Astrocyte (in vitro differentiated cells and primary cell): ENCODE measurements around the gene STPG3. TPM values are rescaled to one million over a fixed set of nuclear protein-coding genes. Genes with fewer than 3 reads are reported as not detected.
A peak's percentile ranks its signal among the peaks of the same experiment; 100 is the strongest.

Experiments
- DNase-seq: peaks from one replicate; pipeline ENCODE4 v3.0.0-alpha.2; 2010; ENCODE audit warnings: low read depth
- FAIRE-seq: peaks from 2 replicates; lab custom pipeline; 2011; peaks lifted over from hg19 to GRCh38; lab: Jason Lieb, UNC
- H2AFZ ChIP-seq: 2 replicates; pipeline ENCODE4 v1.6.0; 2012; ENCODE audit warnings: low read depth, low read length, inconsistent platforms
- H3K27ac ChIP-seq: 2 replicates; pipeline ENCODE4 v1.5.1; 2011; ENCODE audit warnings: low read depth, low read length, inconsistent platforms
- H3K27me3 ChIP-seq: 2 replicates; pipeline ENCODE4 v1.6.0; 2011; ENCODE audit warnings: low read length, inconsistent platforms; ENCODE audit not compliant: insufficient read depth
- H3K36me3 ChIP-seq: 2 replicates; pipeline ENCODE4 v1.5.1; 2011; ENCODE audit warnings: low read length, inconsistent platforms; ENCODE audit not compliant: insufficient read depth
- H3K4me1 ChIP-seq: 2 replicates; pipeline ENCODE4 v1.5.1; 2011; ENCODE audit warnings: low read length, inconsistent platforms; ENCODE audit not compliant: insufficient read depth
- H3K4me2 ChIP-seq: 2 replicates; pipeline ENCODE4 v1.6.0; 2012; ENCODE audit warnings: low read length, inconsistent platforms
- H3K4me3 ChIP-seq: 2 replicates; pipeline ENCODE4 v1.5.1; 2011; ENCODE audit warnings: low read depth, mild to moderate bottlenecking, low read length, inconsistent platforms; ENCODE audit not compliant: insufficient read depth
- H3K79me2 ChIP-seq: 2 replicates; pipeline ENCODE4 v1.6.0; 2012; ENCODE audit warnings: mild to moderate bottlenecking, low read length, inconsistent platforms; ENCODE audit not compliant: insufficient read depth
- H3K9ac ChIP-seq: 2 replicates; pipeline ENCODE4 v1.6.0; 2012; ENCODE audit warnings: mild to moderate bottlenecking, low read length, inconsistent platforms
- H3K9me3 ChIP-seq: 2 replicates; pipeline ENCODE4 v1.5.1; 2012; ENCODE audit warnings: low read depth, mild to moderate bottlenecking, low read length, inconsistent platforms; ENCODE audit not compliant: insufficient read depth
- H4K20me1 ChIP-seq: 2 replicates; pipeline ENCODE4 v1.6.0; 2012; ENCODE audit warnings: low read length, inconsistent platforms; ENCODE audit not compliant: insufficient read depth
- H3K27ac Mint-ChIP-seq: one replicate; pipeline ENCODE4 v1.8.0; 2021; ENCODE audit warnings: mild to moderate bottlenecking, mixed read lengths; ENCODE audit not compliant: unreplicated experiment
- H3K27me3 Mint-ChIP-seq: one replicate; pipeline ENCODE4 v1.8.0; 2021; ENCODE audit warnings: low read depth, mixed read lengths; ENCODE audit not compliant: unreplicated experiment
- H3K36me3 Mint-ChIP-seq: one replicate; pipeline ENCODE4 v1.8.0; 2021; ENCODE audit warnings: low read depth, mixed read lengths; ENCODE audit not compliant: unreplicated experiment
- H3K4me1 Mint-ChIP-seq: one replicate; pipeline ENCODE4 v1.8.0; 2021; ENCODE audit warnings: low read depth, mixed read lengths; ENCODE audit not compliant: unreplicated experiment
- H3K4me3 Mint-ChIP-seq: one replicate; pipeline ENCODE4 v1.8.0; 2021; ENCODE audit warnings: mild to moderate bottlenecking, moderate library complexity, mixed read lengths; ENCODE audit not compliant: unreplicated experiment
- H3K9me3 Mint-ChIP-seq: one replicate; pipeline ENCODE4 v1.8.0; 2021; ENCODE audit warnings: mild to moderate bottlenecking, mixed read lengths; ENCODE audit not compliant: unreplicated experiment
- EZH2 ChIP-seq: IDR thresholded peaks from 2 replicates; pipeline ENCODE4 v1.6.1; 2012; ENCODE audit warnings: mild to moderate bottlenecking, low read length, inconsistent platforms; ENCODE audit not compliant: insufficient read depth
- total RNA-seq: library from RNA; stranded (reverse); gene quantifications from 2 replicates; pipeline ENCODE4 v1.2.1, GENCODE V29; 2021
- TF ChIP-seq, protein P1 (sequence below): IDR thresholded peaks from 2 replicates; pipeline ENCODE4 v1.5.1; 2011; ENCODE audit warnings: low read depth, mild to moderate bottlenecking, inconsistent platforms, low read length, moderate library complexity; ENCODE audit not compliant: insufficient read depth

The STPG3 gene
- total RNA-seq, 1 donor from 2014 or later, result not detected

DNA sequence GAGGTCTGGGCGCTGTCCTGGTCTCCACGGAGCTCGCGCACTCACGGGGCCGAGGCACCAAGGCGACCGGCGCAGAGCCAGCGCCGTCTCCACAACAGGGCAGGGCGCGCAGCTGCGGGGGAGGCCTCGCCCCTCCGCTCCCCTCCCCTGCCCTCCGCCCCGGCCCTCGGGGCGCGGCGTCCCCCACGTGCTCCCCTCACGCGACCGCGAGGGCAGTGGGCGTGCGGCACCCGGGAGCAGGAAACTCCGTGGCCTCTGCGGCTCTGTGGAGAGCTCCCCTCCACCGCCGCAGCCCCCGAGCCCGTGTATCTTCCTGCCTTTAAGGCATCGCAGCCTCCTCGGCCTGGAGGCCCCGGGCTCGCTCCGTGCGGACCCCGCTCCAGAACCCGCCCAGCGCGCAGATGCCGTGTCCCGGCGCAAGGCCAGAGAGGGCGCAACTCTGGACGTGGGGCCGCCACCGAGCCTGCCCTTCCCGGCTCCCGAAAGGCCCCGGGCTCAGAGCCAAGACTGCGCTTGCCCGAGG, 10.7 kb upstream of the STPG3 start:
- DNase-seq, result peak; percentile 52
- no peaks in the 10 kb centered on the region for H3K9me3 ChIP-seq
- H3K4me2 ChIP-seq, result peak overlapping the region; percentile 93
- H3K4me3 ChIP-seq, result peak overlapping the region; percentile 80
- no peaks in the 10 kb centered on the region for H3K9me3 Mint-ChIP-seq
- peaks cover 19% of the 10 kb centered on the region for H3K4me1 Mint-ChIP-seq
- peaks cover 62% of the 10 kb centered on the region for H4K20me1 ChIP-seq
- H3K79me2 ChIP-seq, result peaks cover 54% of the 10 kb centered on the region
- peaks cover 9% of the 10 kb centered on the region for H3K36me3 ChIP-seq
- H3K9ac ChIP-seq, result peak overlapping the region; percentile 85
- H3K27ac ChIP-seq, result peak overlapping the region; percentile 87
- no peaks in the 10 kb centered on the region for H3K27me3 Mint-ChIP-seq
- TF ChIP-seq EZH2, result no peak
- TF ChIP-seq, protein P1, sequence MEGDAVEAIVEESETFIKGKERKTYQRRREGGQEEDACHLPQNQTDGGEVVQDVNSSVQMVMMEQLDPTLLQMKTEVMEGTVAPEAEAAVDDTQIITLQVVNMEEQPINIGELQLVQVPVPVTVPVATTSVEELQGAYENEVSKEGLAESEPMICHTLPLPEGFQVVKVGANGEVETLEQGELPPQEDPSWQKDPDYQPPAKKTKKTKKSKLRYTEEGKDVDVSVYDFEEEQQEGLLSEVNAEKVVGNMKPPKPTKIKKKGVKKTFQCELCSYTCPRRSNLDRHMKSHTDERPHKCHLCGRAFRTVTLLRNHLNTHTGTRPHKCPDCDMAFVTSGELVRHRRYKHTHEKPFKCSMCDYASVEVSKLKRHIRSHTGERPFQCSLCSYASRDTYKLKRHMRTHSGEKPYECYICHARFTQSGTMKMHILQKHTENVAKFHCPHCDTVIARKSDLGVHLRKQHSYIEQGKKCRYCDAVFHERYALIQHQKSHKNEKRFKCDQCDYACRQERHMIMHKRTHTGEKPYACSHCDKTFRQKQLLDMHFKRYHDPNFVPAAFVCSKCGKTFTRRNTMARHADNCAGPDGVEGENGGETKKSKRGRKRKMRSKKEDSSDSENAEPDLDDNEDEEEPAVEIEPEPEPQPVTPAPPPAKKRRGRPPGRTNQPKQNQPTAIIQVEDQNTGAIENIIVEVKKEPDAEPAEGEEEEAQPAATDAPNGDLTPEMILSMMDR, result no peak
- FAIRE-seq, result no peak
- H3K4me1 ChIP-seq, result peaks cover 25% of the 10 kb centered on the region
- no peaks in the 10 kb centered on the region for H3K27me3 ChIP-seq
- H3K36me3 Mint-ChIP-seq, result peaks cover 8% of the 10 kb centered on the region
- peak overlapping the region; percentile 84 for H3K4me3 Mint-ChIP-seq
- H3K27ac Mint-ChIP-seq, result no peak overlapping the region
- peak overlapping the region; percentile 71 for H2AFZ ChIP-seq

- Mint-ChIP-seq H3K9me3 (no peaks in the 10 kb centered on the region), H3K4me3 (peak within 1 kb of the TSS; percentile 94), H3K27ac (peak within 1 kb of the TSS; percentile 80), H3K36me3 (peaks cover 8% of the 10 kb centered on the region), H3K27me3 (no peaks in the 10 kb centered on the region), H3K4me1 (peaks cover 19% of the 10 kb centered on the region)
- FAIRE-seq (peak; percentile 45), DNase-seq (peak; percentile 100)
- no peaks in the 10 kb centered on the region for H3K9me3 ChIP-seq
- peaks cover 25% of the 10 kb centered on the region for H3K4me1 ChIP-seq
- H4K20me1 ChIP-seq, result peaks cover 62% of the 10 kb centered on the region
- peak within 1 kb of the TSS; percentile 88 for H3K9ac ChIP-seq
- TF ChIP-seq EZH2, result no peak
- TF ChIP-seq, protein P1, result no peak
- peaks cover 54% of the 10 kb centered on the region for H3K79me2 ChIP-seq
- H3K4me2 ChIP-seq, result peak within 1 kb of the TSS; percentile 93
- H2AFZ ChIP-seq, result peak within 1 kb of the TSS; percentile 71
- H3K27me3 ChIP-seq, result no peaks in the 10 kb centered on the region
- peaks cover 9% of the 10 kb centered on the region for H3K36me3 ChIP-seq
- peak within 1 kb of the TSS; percentile 87 for H3K27ac ChIP-seq
- peak within 1 kb of the TSS; percentile 82 for H3K4me3 ChIP-seq
Measured at GRCh38 chr9:137240841-137241489, 10.1 kb upstream of the STPG3 start, which contains the start of gene TUBB4B. TUBB4B (plus strand) TSS chr9:137241287; CDS start chr9:137241361, 74 bp downstream.
